Tibial nerve (tissue), 4 donors: Measurements from ENCODE around the gene SEMA6B. TPM values are rescaled to one million over a fixed set of nuclear protein-coding genes. Genes with fewer than 3 reads are reported as not detected.

Experiments used
- DNase-seq, 2 donors: peaks; one replicate each; pipeline ENCODE4 v3.0.0-alpha.2; 2019; ENCODE audit warnings: low spot score in 2 of 2
- H3K27ac ChIP-seq, 4 donors: fragments of 200-600 bp; sonication (generic) in 3 of 4; one replicate each; pipeline ENCODE4 v1.5.1; 2017 to 2019; ENCODE audit warnings: mild to moderate bottlenecking in 1 of 4
- H3K27me3 ChIP-seq, 2 donors: fragments of 200-600 bp; sonication (generic) in 1 of 2; one replicate each; pipeline versions ENCODE4 v1.5.1 to v1.6.0; 2017 to 2019
- H3K36me3 ChIP-seq, 3 donors: fragments of 200-600 bp; sonication (generic); one replicate each; pipeline ENCODE4 v1.5.1; 2018 to 2019
- H3K4me1 ChIP-seq, 4 donors: fragments of 200-600 bp; sonication (generic) in 3 of 4; one replicate each; pipeline ENCODE4 v1.5.1; 2017 to 2019
- H3K4me3 ChIP-seq, 4 donors: fragments of 200-600 bp; sonication (generic) in 3 of 4; one replicate each; pipeline ENCODE4 v1.5.1; 2017 to 2019; ENCODE audit warnings: mild to moderate bottlenecking in 1 of 4, moderate library complexity in 1 of 4
- H3K9me3 ChIP-seq, 4 donors: fragments of 200-600 bp; sonication (generic) in 3 of 4; one replicate each; pipeline ENCODE4 v1.5.1; 2017 to 2019
- EP300 ChIP-seq, 2 donors: sonication (generic); formaldehyde crosslinking; IDR thresholded peaks; one replicate each; pipeline ENCODE4 v1.6.1; 2017; ENCODE audit warnings: antibody characterized with exemption in 2 of 2, mild to moderate bottlenecking in 1 of 2
- POLR2A ChIP-seq, 2 donors: fragments of 450-650 bp; IDR thresholded peaks; one replicate each; pipeline ENCODE4 v1.6.1; 2017; ENCODE audit warnings: antibody characterized with exemption in 2 of 2, mild to moderate bottlenecking in 2 of 2, moderate library complexity in 2 of 2
- WGBS, 2 donors: methylation state at CpG; one replicate each; pipeline ENCODE4 v1.1.5; 2018; 5-methylcytosine and 5-hydroxymethylcytosine counted together
- total RNA-seq, 4 donors: library from RNA; depleted of rRNA; stranded (reverse); fragments of >200 nt; gene quantifications; one replicate each; pipeline ENCODE4 v1.1.0, GENCODE V29; 2016
- TF ChIP-seq, protein P1 (sequence below), 5 experiments: fragments of 200-600 bp in 3 of 5; fragments of 450-650 bp in 2 of 5; sonication (generic) in 3 of 5; IDR thresholded peaks; one replicate each; pipeline ENCODE4 v1.5.1; 2016 to 2019; ENCODE audit warnings: antibody characterized with exemption in 5 of 5, mild to moderate bottlenecking in 3 of 5, moderate library complexity in 2 of 5

The SEMA6B gene
- total RNA-seq, 4 donors from 2014 or later: 1.5 to 18.6 (median 7.4) TPM

GRCh38 chr19:4504891-4505569 lies 54.5 kb downstream of the SEMA6B start:
- peaks cover 0 to 14% (median 0%) of the 10 kb centered on the region in 4 donors for H3K4me1 ChIP-seq
- peak overlapping the region in 1 of 4 donors; percentile 54 for H3K27ac ChIP-seq
- H3K27me3 ChIP-seq: no peaks in the 10 kb centered on the region
- peaks cover 0 to 68% (median 0%) of the 10 kb centered on the region in 3 donors for H3K36me3 ChIP-seq
- TF ChIP-seq, protein P1, sequence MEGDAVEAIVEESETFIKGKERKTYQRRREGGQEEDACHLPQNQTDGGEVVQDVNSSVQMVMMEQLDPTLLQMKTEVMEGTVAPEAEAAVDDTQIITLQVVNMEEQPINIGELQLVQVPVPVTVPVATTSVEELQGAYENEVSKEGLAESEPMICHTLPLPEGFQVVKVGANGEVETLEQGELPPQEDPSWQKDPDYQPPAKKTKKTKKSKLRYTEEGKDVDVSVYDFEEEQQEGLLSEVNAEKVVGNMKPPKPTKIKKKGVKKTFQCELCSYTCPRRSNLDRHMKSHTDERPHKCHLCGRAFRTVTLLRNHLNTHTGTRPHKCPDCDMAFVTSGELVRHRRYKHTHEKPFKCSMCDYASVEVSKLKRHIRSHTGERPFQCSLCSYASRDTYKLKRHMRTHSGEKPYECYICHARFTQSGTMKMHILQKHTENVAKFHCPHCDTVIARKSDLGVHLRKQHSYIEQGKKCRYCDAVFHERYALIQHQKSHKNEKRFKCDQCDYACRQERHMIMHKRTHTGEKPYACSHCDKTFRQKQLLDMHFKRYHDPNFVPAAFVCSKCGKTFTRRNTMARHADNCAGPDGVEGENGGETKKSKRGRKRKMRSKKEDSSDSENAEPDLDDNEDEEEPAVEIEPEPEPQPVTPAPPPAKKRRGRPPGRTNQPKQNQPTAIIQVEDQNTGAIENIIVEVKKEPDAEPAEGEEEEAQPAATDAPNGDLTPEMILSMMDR (IDR thresholded peaks at IDR 0.05): no peak
- no peak for TF ChIP-seq POLR2A (IDR thresholded peaks at IDR 0.05)
- TF ChIP-seq EP300 (IDR thresholded peaks at IDR 0.05): no peak
- no peak overlapping the region for H3K4me3 ChIP-seq
- DNase-seq: no peak
- 70 to 80% methylated on average over 15 of the region's 15 CpGs for WGBS, 2 donors
- H3K9me3 ChIP-seq: no peaks in the 10 kb centered on the region

GRCh38 chr19:4504297-4504701 lies 55.2 kb downstream of the SEMA6B start:
- H3K27me3 ChIP-seq: no peaks in the 10 kb centered on the region
- peaks cover 0 to 14% (median 0%) of the 10 kb centered on the region in 4 donors for H3K4me1 ChIP-seq
- peak overlapping the region in 1 of 4 donors; percentile 54 for H3K27ac ChIP-seq
- no peak overlapping the region for H3K4me3 ChIP-seq
- H3K9me3 ChIP-seq: no peaks in the 10 kb centered on the region
- no peak for DNase-seq
- H3K36me3 ChIP-seq: peaks cover 0 to 75% (median 0%) of the 10 kb centered on the region in 3 donors
- TF ChIP-seq, protein P1 (IDR thresholded peaks at IDR 0.05): no peak
- no peak for TF ChIP-seq EP300 (IDR thresholded peaks at IDR 0.05)
- no peak for TF ChIP-seq POLR2A (IDR thresholded peaks at IDR 0.05)
- 57 to 73% methylated on average over 20 to 23 of the region's 23 CpGs for WGBS, 2 donors

- no peak overlapping the region for H3K4me3 ChIP-seq
- 80 to 87% methylated on average over 10 of the region's 10 CpGs for WGBS, 2 donors
- H3K9me3 ChIP-seq: no peaks in the 10 kb centered on the region
- H3K4me1 ChIP-seq: peaks cover 0 to 14% (median 0%) of the 10 kb centered on the region in 4 donors
- H3K36me3 ChIP-seq: peaks cover 0 to 80% (median 0%) of the 10 kb centered on the region in 3 donors
- TF ChIP-seq, protein P1 (IDR thresholded peaks at IDR 0.05): no peak
- TF ChIP-seq POLR2A (IDR thresholded peaks at IDR 0.05): no peak
- DNase-seq: no peak
- H3K27ac ChIP-seq: peak overlapping the region in 1 of 4 donors; percentile 54
- H3K27me3 ChIP-seq: no peaks in the 10 kb centered on the region
Measured at GRCh38 chr19:4503825-4504170, 55.7 kb downstream of the SEMA6B start.

- peaks cover 0 to 14% (median 0%) of the 10 kb centered on the region in 4 donors for H3K4me1 ChIP-seq
- H3K27ac ChIP-seq: peak overlapping the region in 1 of 4 donors; percentile 54
Measured at GRCh38 chr19:4503132-4503824, 56.2 kb downstream of the SEMA6B start.

More at GRCh38 chr19:4503132-4503824, 56.2 kb downstream of the SEMA6B start:
- H3K36me3 ChIP-seq: peaks cover under 1 to 85% (median 1%) of the 10 kb centered on the region in 3 donors
- H3K4me3 ChIP-seq: no peak overlapping the region
- DNase-seq: no peak
- TF ChIP-seq, protein P1 (IDR thresholded peaks at IDR 0.05): no peak
- TF ChIP-seq EP300 (IDR thresholded peaks at IDR 0.05) (no peak), POLR2A (IDR thresholded peaks at IDR 0.05) (no peak)
- WGBS, 2 donors: 82 to 83% methylated on average over 13 to 15 of the region's 25 CpGs
- no peaks in the 10 kb centered on the region for H3K27me3 ChIP-seq
- no peaks in the 10 kb centered on the region for H3K9me3 ChIP-seq
